HG02840 (cell line): Measurements from ENCODE around the gene P2RY6.

Experiments used
- ATAC-seq: cut with Tn5 transposase; IDR thresholded peaks from one replicate; pipeline ENCODE4 v1.9.1; 2021; ENCODE audit warnings: mild to moderate bottlenecking, moderate library complexity, moderate number of reproducible peaks; ENCODE audit not compliant: unreplicated experiment, low FRiP score

Gene P2RY6

DNA sequence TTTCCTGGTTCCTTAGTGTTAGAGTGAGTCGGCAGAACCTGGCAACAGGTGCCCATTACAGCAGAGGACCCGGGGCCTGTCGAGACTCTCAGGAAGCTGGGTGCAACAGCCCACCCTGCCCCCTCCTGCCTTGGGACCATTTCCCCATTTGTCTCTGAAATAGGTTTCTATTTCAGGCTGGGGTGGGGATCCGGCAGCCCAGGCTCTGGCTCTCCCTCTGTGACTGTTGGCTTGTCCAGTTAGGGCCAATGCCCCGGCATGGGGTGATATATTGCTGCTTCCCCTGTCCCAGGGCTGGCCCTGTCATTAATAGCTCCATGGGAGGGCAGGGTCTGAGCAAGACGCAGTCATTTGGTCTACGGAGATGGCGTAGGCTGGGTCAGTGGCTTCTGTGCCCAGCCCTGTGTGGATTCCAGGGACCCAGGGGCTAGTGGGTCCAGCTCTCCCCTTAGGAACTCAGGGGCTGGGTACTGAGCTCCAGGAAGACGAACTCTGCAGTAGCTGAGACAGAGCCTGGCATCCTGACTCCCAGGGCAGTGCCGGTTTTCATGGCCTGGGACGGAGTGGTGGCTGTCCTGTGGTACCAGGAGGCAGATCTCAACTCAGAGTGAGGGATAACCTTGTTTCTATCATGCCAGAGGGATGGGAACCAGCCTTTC lies 2.7 kb downstream of the P2RY6 start:
- ATAC-seq, result no peak

DNA sequence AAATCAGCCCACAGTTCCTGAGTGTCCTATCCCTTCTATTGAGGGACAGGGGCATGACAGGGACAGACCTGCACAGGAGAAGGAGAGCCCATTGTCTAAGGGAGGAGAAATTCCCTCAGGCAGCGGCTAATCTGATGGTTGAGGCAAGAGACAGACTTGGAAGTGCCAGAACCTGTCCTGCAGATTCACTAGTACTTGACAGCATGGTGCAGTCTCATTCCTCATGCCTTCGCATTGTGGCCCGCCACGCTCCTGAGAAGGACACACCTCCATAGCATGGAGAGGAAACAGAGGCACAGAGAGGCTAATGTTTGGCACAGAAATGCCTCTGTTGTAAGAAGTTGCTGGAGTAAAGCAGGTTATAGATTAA lies 3.2 kb downstream of the P2RY6 start:
- ATAC-seq, result no peak

DNA sequence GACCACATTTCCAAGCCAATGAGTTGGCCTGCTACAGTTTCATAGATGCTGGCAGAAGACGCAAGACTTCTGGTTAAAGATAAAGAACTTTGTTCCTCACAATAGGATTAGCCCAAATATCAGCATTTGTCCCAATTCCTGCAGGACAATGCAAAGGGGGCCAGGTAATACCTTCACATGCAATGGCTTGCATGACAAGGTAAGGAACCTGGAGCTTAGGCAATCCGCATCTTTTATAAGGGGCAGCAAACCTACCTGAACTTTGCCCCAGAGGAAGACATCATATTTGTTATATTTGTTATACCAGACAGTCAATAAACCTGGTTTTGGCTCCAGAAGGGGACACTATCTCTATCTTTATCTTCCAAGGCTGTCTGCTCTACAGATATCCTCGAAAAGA lies 5.3 kb downstream of the P2RY6 start:
- ATAC-seq, result no peak

DNA sequence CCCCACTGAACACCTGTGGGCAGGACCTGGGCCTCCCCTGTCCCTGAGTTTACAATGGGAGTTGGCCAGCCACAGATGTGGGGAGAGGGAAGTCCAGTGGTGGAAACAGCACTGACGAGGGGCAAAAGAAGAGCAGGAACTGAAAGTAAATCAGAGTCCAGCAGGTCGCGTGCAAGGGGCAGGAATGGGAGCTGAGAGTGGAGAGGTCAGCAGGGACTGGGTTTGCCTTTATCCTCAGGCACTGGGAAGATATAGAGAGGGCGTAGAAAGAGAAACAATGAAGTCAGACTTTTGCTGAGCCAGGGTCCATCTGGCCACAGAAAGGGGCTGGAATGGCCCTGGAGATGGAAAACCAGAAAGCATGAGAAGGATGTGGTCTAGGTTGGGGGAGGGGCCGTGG lies 8.5 kb downstream of the P2RY6 start:
- no peak for ATAC-seq

GRCh38 chr11:73281201-73281741 lies 9.1 kb downstream of the P2RY6 start:
- ATAC-seq, result no peak

- ATAC-seq, result no peak
Observed at GRCh38 chr11:73281796-73282660, 9.9 kb downstream of the P2RY6 start.

- ATAC-seq, result no peak
Observed at GRCh38 chr11:73283276-73284000, 11.3 kb downstream of the P2RY6 start.

GRCh38 chr11:73284106-73284505 lies 12.0 kb downstream of the P2RY6 start:
- no peak for ATAC-seq

DNA sequence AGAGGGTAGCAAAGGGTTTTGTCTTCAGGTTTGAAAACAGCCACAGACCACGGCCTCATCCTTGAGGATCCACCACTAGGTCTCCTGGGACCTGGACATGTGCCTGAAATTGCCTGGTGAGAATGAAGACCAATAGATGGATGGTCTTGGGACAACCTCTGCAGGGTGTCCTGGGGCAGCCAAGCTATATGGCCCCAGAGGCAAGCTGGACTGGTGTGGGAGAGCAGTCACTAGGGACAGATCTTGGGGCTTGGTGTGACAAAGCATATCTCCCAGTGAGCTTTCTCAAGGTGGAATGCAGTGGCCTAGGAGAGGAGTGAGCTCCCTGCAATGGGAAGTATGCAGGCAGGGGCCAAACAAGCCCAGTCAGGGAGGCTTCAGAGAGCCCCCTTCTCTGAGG lies 13.6 kb downstream of the P2RY6 start:
- no peak for ATAC-seq

- no peak for ATAC-seq
Observed at GRCh38 chr11:73286240-73286810, 14.2 kb downstream of the P2RY6 start.

DNA sequence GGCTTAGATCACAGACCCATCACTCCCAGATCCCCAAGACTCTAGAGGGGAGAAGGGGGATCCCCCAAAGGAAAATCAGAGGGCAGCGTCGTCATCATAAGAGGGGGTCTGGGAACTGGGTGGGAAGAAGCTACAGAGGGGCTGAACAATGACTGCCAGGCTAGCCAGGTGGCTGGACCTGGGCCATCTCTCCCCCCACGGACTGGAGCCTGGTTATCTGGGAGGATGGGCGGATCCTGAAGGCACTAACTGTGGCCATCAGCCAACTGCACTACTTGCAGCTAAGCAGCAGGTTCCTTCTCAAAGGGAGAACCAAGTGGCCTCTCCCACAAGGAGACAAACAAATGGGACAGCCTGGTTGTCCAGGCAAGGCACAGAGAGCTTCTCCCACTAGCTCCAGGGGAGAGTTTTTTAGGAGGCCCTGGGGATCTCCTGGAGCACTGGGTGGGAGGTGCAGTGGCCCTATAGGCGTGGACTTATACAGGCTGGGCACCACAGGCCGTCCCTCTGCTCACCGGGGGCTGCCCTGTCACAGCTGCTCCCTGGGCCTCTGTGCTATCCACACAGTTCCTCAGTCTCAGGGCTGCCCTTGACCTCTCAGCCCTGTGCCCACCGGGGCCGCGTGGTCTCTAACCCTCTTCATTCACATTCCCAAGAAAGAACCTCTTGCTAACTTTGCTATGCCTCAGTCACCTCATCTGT lies 15.4 kb downstream of the P2RY6 start:
- no peak for ATAC-seq

- ATAC-seq, result no peak
Observed at GRCh38 chr11:73288192-73288872, 16.2 kb downstream of the P2RY6 start.

DNA sequence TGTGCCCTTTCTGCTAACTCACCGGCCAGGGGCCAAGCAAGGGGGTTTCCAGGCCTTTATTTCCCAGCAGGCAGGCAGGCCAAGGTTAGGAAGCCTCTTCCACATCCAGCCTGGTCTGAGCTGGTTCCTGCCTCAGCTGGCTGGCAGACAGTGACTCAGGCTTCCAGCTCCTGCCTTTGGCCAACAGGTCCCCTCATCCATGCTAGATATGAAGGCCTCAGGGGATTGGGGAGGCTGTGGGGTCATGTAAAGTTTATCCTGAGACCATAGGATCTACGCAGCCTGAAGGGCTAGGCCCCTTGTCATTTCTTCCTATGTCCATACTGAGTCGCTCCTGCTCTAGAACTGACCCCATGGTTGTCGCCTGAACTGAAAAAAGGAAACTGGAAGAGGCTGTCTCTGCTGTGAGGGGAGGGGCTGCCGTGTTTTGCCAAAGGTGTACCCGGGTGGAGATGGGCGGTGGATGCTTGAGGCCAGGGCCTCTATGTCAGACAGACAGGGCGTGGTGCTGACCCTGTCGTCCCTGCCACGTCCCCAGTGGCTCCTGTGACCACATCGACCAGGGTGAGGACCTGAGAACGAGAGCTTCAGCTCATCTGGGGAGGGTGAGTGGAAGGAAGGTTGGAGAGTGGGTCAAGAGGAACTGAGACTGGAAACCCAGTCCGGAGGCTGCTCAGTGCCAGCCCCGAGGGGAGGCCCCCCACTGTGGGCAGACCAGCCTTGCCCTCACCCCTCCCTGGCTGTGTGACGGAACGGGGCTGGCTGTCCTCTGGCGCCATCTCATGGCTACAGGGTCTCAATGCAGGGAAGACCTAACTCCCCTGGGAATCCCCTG lies 17.0 kb downstream of the P2RY6 start:
- no peak for ATAC-seq

GRCh38 chr11:73290536-73290935 lies 18.4 kb downstream of the P2RY6 start:
- ATAC-seq, result no peak

- no peak for ATAC-seq
Observed at GRCh38 chr11:73291196-73291595, 19.1 kb downstream of the P2RY6 start.

GRCh38 chr11:73291781-73292524 lies 19.8 kb downstream of the P2RY6 start:
- ATAC-seq, result no peak

DNA sequence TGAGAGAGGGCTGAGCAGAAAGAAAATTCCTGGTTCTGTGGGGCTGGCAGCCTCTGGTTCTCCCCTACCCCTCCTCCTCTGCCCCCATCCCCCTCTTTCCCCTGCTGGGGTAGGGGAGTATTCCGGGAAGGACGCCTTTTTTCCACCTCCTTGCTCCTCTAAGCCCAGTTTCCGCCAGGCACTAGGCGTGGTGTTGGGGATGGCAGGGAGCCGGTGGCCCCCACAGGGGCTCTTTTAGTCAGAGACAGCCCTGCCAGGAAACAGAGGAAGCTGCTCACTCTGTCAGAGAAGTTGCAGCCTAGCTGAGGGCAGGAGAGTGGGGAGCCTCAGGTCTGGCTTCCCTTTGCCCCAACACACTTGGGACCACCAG lies 20.4 kb downstream of the P2RY6 start:
- ATAC-seq, result no peak

DNA sequence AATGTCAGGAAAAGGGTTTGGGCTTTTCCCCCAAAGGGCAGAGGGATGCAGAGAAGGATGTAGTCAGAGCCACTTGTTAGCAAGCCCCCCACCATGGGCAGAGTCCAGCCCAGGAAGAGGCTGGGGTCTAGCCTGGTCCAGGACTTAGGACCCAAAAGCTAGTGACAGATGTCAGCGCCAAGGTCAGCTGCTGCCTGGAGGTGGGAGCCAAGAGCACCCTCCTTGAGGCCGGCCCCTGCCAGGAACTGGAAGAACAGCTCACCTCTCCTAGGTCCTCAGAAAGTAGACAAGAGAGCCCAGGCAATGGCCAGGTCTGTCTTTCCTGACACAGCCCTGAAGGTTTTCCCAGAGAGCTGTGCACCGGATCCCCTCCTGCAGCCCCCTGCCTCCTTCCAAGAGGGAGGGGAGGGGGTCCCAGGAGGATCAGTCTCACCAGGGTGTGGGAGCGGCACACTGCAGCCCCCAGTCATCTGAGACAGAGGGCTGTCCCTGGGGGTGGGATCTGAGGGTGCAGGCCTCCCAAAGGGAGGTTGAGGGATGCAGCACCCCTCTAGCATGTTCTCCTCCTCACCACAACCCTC lies 21.3 kb downstream of the P2RY6 start:
- no peak for ATAC-seq
